ENCODE data around the gene CXADR.

GRCh38 chr21:17524635-17525034 lies 11.8 kb downstream of the CXADR start:
- no peak for TF ChIP-seq POLR2A (IDR thresholded peaks at IDR 0.05)
- TF ChIP-seq CTCF (IDR thresholded peaks at IDR 0.05) = no peak
- no peak for TF ChIP-seq POLR2AphosphoS5 (IDR thresholded peaks at IDR 0.05)

Data from breast epithelium (tissue), 3 donors.